K562 (cell line): ENCODE results near the gene LONP1. TPM values are rescaled to one million over a fixed set of nuclear protein-coding genes. Genes with fewer than 3 reads are reported as not detected.

Experiments used
- CEBPG ChIP-seq, 3 experiments: fragments of 200-800 bp in 1 of 3; sonication (Bioruptor generic) in 1 of 3; sonication (generic) in 1 of 3; formaldehyde crosslinking in 1 of 3; IDR thresholded peaks in 2 of 3; conservative IDR thresholded peaks in 1 of 3; 2 replicates each; pipeline versions ENCODE4 v1.6.1 to v1.8.0; 2016 to 2022; ENCODE audit warnings: missing compliant biosample characterization in 2 of 3, missing genetic modification characterization in 2 of 3, mild to moderate bottlenecking in 1 of 3, missing genetic modification reagents in 1 of 3
- EZH2 ChIP-seq: IDR thresholded peaks from 2 replicates; pipeline ENCODE4 v1.6.1; 2012; ENCODE audit warnings: low read depth, mild to moderate bottlenecking, inconsistent platforms, low read length, borderline replicate concordance
- HNRNPH1 ChIP-seq: fragments of 200-400 bp; formaldehyde crosslinking; optimal IDR thresholded peaks from 2 replicates; pipeline ENCODE3; 2017; ENCODE audit warnings: low read depth, mild to moderate bottlenecking, low read length, moderate library complexity
- HNRNPUL1 ChIP-seq: fragments of 200-400 bp; formaldehyde crosslinking; IDR thresholded peaks from 2 replicates; pipeline ENCODE4 v1.6.1; 2017; ENCODE audit warnings: low read length
- NCOA6 ChIP-seq: fragments of 450-650 bp; IDR thresholded peaks from 2 replicates; pipeline ENCODE4 v1.6.1; 2017; ENCODE audit warnings: mild to moderate bottlenecking
- NELFE ChIP-seq: IDR thresholded peaks from 2 replicates; pipeline ENCODE4 v1.6.1; 2011; ENCODE audit warnings: mild to moderate bottlenecking; ENCODE audit not compliant: insufficient read depth, insufficient read length
- NONO ChIP-seq, 2 experiments: fragments of 200-400 bp in 1 of 2; fragments of 450-650 bp in 1 of 2; formaldehyde crosslinking in 1 of 2; IDR thresholded peaks; 2 replicates each; pipeline ENCODE4 v1.6.1; 2017; ENCODE audit warnings: low read depth in 2 of 2, mild to moderate bottlenecking in 2 of 2, moderate library complexity in 2 of 2, low read length in 1 of 2
- RBM25 ChIP-seq: fragments of 200-400 bp; formaldehyde crosslinking; IDR thresholded peaks from 2 replicates; pipeline ENCODE4 v1.6.1; 2018; ENCODE audit warnings: low read length, low read depth, moderate library complexity; ENCODE audit not compliant: severe bottlenecking
- TAF15 ChIP-seq: fragments of 200-400 bp; formaldehyde crosslinking; IDR thresholded peaks from 2 replicates; pipeline ENCODE4 v1.6.1; 2017; ENCODE audit warnings: mild to moderate bottlenecking, low read depth, low read length, moderate library complexity
- TAF7 ChIP-seq: fragments of 450-650 bp; IDR thresholded peaks from 2 replicates; pipeline ENCODE4 v1.6.1; 2016; ENCODE audit warnings: missing genetic modification characterization, missing compliant biosample characterization
- ZNF134 ChIP-seq: fragments of 250-450 bp; sonication (Bioruptor Pico); conservative IDR thresholded peaks from 2 replicates; pipeline ENCODE4 v1.4.0; 2020
- ZNF165 ChIP-seq: fragments of 250-450 bp; sonication (Bioruptor Pico); IDR thresholded peaks from 2 replicates; pipeline ENCODE4 v1.4.0; 2020; ENCODE audit warnings: borderline replicate concordance
- ZNF174 ChIP-seq: fragments of 250-450 bp; sonication (Bioruptor Pico); IDR thresholded peaks from 2 replicates; pipeline ENCODE4 v1.4.0; 2020; ENCODE audit warnings: mild to moderate bottlenecking
- ZNF184 ChIP-seq: sonication (generic); formaldehyde crosslinking; IDR thresholded peaks from 2 replicates; pipeline ENCODE4 v1.5.0; 2020; ENCODE audit warnings: missing genetic modification reagents
- ZNF324 ChIP-seq: fragments of 250-450 bp; sonication (Bioruptor Pico); IDR thresholded peaks from 2 replicates; pipeline ENCODE4 v1.4.0; 2020; ENCODE audit warnings: mild to moderate bottlenecking
- polyA plus RNA-seq, 8 experiments: library from polyadenylated mRNA; depleted of rRNA in 4 of 8; stranded (reverse) in 5 of 8; unstranded in 3 of 8; fragments of >200 nt; fragmentation: Nextera tagmentation in 2 of 8; fragmentation: Illumina TruSeq in 1 of 8; extraction: Ambion mirVana in 2 of 8; extraction: Trizol in 1 of 8; gene quantifications; 2 replicates each; pipeline versions ENCODE4 v1.2.1 to v1.2.3, GENCODE V29; 2011 to 2014; ENCODE audit warnings: inconsistent platforms in 1 of 8, missing spikeins in 1 of 8
- total RNA-seq, 7 experiments: library from RNA; depleted of rRNA in 6 of 7; stranded (reverse); fragments of >200 nt in 6 of 7; fragmentation: Illumina TruSeq in 2 of 7; extraction: Trizol in 2 of 7; gene quantifications; 2 replicates each; pipeline versions ENCODE4 v1.2.1 to v1.2.3, GENCODE V29; 2011 to 2021; ENCODE audit warnings: low replicate concordance in 1 of 7
- TF ChIP-seq, protein P1 (sequence below): fragments of 250-450 bp; sonication (Bioruptor Pico); IDR thresholded peaks from 2 replicates; pipeline ENCODE4 v1.8.0; 2021; ENCODE audit warnings: borderline replicate concordance, mild to moderate bottlenecking, moderate library complexity; ENCODE audit not compliant: poor library complexity, severe bottlenecking
- TF ChIP-seq, protein P2 (sequence below): sonication (generic); formaldehyde crosslinking; IDR thresholded peaks from 2 replicates; pipeline ENCODE4 v1.5.0; 2020; ENCODE audit warnings: missing genetic modification reagents
- TF ChIP-seq, protein P3 (sequence below): fragments of 250-450 bp; sonication (Bioruptor Pico); IDR thresholded peaks from 2 replicates; pipeline ENCODE4 v1.4.0; 2020; ENCODE audit warnings: mild to moderate bottlenecking, moderate library complexity, borderline replicate concordance
- TF ChIP-seq, protein P4 (sequence below): IDR thresholded peaks from 2 replicates; pipeline ENCODE4 v1.6.1; 2014; ENCODE audit warnings: antibody characterized with exemption
- TF ChIP-seq, protein P5 (sequence below): fragments of 450-650 bp; formaldehyde crosslinking; IDR thresholded peaks from 2 replicates; pipeline ENCODE4 v1.4.0; 2020; ENCODE audit warnings: mild to moderate bottlenecking

Gene LONP1
- total and polyA plus RNA-seq, 9 of the 15 experiments (the other 6 are each of a cell fraction or from before 2014, with no cell fraction given): 1.1 to 238 (median 84.5) TPM

DNA sequence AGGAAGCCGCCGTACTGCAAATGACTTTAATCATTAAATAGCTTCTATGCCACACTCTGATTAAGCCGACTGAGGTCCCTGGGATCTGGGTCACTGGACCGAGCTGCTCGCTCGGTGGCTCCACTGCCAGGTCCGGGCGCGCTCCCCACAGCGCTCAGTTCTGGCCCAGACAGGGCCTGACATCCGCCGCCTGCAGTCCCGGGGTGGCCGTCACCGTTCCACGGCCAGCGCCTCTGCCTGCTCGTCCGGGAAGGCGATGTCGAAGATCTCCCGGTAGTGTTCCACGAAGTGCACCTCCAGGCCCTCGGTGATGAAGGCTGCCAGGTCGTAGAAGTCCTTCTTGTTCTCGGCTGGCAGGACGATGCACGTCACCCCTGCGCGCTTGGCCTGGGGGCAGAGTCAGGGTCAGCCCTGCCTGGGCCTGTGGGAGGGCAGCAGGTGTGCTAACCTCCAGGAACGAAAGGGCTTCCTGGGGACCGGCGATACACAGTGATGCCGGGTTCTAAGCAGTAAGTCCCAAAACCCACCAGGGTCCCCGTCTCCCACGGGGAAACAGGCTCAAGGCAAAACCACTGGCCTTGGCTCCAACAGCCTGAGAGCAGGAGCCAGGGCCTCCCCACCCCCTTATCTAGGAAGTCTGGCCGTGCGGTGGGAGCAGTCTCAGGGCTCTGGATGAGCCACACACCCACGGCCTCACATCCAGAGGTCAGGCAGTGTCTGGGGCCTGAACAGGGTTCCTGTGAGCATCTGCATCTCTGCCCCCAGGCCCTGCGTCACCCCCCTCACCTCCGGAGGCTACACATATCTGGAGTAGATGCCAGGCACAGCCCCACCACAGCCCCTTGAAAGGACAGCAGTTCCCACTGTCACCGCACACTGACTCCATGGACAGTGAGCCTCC is 27.9 kb downstream of the LONP1 start (continued):
- TF ChIP-seq, protein P1, sequence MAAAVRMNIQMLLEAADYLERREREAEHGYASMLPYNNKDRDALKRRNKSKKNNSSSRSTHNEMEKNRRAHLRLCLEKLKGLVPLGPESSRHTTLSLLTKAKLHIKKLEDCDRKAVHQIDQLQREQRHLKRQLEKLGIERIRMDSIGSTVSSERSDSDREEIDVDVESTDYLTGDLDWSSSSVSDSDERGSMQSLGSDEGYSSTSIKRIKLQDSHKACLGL (CRISPR knock-in tag): no peak
- TF ChIP-seq ZNF324 (CRISPR knock-in tag) (no peak), ZNF134 (peak; percentile 56; the same call in 1 of the 2 replicates), TAF15 (peak; percentile 48), ZNF184 (CRISPR knock-in tag) (no peak), CEBPG (CRISPR knock-in tag; IDR thresholded peaks at IDR 0.05) (0 out of 2 replicates have a peak, but pooled peaks have one; percentile 13), CEBPG (tag; conservative IDR thresholded peaks at IDR 0.05 in 1 of 2, IDR thresholded peaks at IDR 0.05 in 1 of 2) (no peak), NELFE (no peak), RBM25 (no peak), HNRNPH1 (no peak), NONO (IDR thresholded peaks at IDR 0.05; ENCODE audit: low read depth in 2 of 2, low read length in 1 of 2) (no peak; a peak in 1 of 4 replicates), EZH2 (no peak), TAF7 (tag) (no peak), HNRNPUL1 (no peak), ZNF174 (no peak), NCOA6 (no peak), ZNF165 (CRISPR knock-in tag) (no peak)
- TF ChIP-seq, protein P2, sequence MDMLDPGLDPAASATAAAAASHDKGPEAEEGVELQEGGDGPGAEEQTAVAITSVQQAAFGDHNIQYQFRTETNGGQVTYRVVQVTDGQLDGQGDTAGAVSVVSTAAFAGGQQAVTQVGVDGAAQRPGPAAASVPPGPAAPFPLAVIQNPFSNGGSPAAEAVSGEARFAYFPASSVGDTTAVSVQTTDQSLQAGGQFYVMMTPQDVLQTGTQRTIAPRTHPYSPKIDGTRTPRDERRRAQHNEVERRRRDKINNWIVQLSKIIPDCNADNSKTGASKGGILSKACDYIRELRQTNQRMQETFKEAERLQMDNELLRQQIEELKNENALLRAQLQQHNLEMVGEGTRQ (CRISPR knock-in tag): no peak
- TF ChIP-seq, protein P3, sequence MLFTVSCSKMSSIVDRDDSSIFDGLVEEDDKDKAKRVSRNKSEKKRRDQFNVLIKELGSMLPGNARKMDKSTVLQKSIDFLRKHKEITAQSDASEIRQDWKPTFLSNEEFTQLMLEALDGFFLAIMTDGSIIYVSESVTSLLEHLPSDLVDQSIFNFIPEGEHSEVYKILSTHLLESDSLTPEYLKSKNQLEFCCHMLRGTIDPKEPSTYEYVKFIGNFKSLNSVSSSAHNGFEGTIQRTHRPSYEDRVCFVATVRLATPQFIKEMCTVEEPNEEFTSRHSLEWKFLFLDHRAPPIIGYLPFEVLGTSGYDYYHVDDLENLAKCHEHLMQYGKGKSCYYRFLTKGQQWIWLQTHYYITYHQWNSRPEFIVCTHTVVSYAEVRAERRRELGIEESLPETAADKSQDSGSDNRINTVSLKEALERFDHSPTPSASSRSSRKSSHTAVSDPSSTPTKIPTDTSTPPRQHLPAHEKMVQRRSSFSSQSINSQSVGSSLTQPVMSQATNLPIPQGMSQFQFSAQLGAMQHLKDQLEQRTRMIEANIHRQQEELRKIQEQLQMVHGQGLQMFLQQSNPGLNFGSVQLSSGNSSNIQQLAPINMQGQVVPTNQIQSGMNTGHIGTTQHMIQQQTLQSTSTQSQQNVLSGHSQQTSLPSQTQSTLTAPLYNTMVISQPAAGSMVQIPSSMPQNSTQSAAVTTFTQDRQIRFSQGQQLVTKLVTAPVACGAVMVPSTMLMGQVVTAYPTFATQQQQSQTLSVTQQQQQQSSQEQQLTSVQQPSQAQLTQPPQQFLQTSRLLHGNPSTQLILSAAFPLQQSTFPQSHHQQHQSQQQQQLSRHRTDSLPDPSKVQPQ (CRISPR knock-in tag): no peak
- TF ChIP-seq, protein P4, sequence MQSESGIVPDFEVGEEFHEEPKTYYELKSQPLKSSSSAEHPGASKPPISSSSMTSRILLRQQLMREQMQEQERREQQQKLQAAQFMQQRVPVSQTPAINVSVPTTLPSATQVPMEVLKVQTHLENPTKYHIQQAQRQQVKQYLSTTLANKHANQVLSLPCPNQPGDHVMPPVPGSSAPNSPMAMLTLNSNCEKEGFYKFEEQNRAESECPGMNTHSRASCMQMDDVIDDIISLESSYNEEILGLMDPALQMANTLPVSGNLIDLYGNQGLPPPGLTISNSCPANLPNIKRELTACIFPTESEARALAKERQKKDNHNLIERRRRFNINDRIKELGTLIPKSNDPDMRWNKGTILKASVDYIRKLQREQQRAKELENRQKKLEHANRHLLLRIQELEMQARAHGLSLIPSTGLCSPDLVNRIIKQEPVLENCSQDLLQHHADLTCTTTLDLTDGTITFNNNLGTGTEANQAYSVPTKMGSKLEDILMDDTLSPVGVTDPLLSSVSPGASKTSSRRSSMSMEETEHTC: no peak; the same call in 1 of the 2 replicates
- TF ChIP-seq, protein P5, sequence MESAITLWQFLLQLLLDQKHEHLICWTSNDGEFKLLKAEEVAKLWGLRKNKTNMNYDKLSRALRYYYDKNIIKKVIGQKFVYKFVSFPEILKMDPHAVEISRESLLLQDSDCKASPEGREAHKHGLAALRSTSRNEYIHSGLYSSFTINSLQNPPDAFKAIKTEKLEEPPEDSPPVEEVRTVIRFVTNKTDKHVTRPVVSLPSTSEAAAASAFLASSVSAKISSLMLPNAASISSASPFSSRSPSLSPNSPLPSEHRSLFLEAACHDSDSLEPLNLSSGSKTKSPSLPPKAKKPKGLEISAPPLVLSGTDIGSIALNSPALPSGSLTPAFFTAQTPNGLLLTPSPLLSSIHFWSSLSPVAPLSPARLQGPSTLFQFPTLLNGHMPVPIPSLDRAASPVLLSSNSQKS (CRISPR knock-in tag): no peak
